HG03354 (cell line): ENCODE data around the gene ALDH7A1.
A peak's percentile ranks its signal among the peaks of the same experiment; 100 is the strongest.
"Not testable (repeated sequence)": the region's sequence is repeated elsewhere in the genome, so short reads cannot be mapped to it uniquely, and the experiment has no call there.

ENCODE experiments used
- ATAC-seq: cut with Tn5 transposase; IDR thresholded peaks from one replicate; pipeline ENCODE4 v1.9.1; 2021; ENCODE audit warnings: mild to moderate bottlenecking; ENCODE audit not compliant: unreplicated experiment, poor library complexity, severe bottlenecking

The ALDH7A1 gene

GRCh38 chr5:126597156-126597555 is 2.1 kb upstream of the ALDH7A1 start:
- no peak for ATAC-seq

- ATAC-seq = peak; percentile 21
These were observed 566 bp upstream of the ALDH7A1 start for GRCh38 chr5:126595486-126596083.

- ATAC-seq = no peak
These were observed 3.5 kb downstream of the ALDH7A1 start for GRCh38 chr5:126591549-126591948.

GRCh38 chr5:126589536-126590297 is 5.3 kb downstream of the ALDH7A1 start:
- no peak for ATAC-seq

- ATAC-seq = no peak
These were observed 7.2 kb downstream of the ALDH7A1 start for GRCh38 chr5:126587551-126588390.

- ATAC-seq = no peak
These were observed 11.3 kb downstream of the ALDH7A1 start for GRCh38 chr5:126583761-126584160.

GRCh38 chr5:126579716-126580115 is 15.3 kb downstream of the ALDH7A1 start:
- ATAC-seq = no peak

GRCh38 chr5:126577415-126577814 is 17.6 kb downstream of the ALDH7A1 start:
- no peak for ATAC-seq

- ATAC-seq = no peak
These were observed 18.0 kb downstream of the ALDH7A1 start for GRCh38 chr5:126576974-126577373.

- ATAC-seq = no peak
These were observed 19.4 kb downstream of the ALDH7A1 start for GRCh38 chr5:126575644-126576043.

GRCh38 chr5:126568206-126568755 is 26.7 kb downstream of the ALDH7A1 start:
- ATAC-seq = no peak

GRCh38 chr5:126562823-126563222 is 32.2 kb downstream of the ALDH7A1 start:
- peak; percentile 89 for ATAC-seq

GRCh38 chr5:126561908-126562307 is 33.1 kb downstream of the ALDH7A1 start:
- ATAC-seq = no peak

GRCh38 chr5:126555101-126555500 is 39.9 kb downstream of the ALDH7A1 start:
- not testable (repeated sequence) for ATAC-seq

- ATAC-seq = no peak
These were observed 42.4 kb downstream of the ALDH7A1 start for GRCh38 chr5:126552614-126553013.

- ATAC-seq = peak; percentile 77
These were observed 50.8 kb downstream of the ALDH7A1 start for GRCh38 chr5:126544087-126544740.

- no peak for ATAC-seq
These were observed 51.4 kb downstream of the ALDH7A1 start for GRCh38 chr5:126543660-126544059.

- ATAC-seq = no peak
These were observed 52.0 kb downstream of the ALDH7A1 start for GRCh38 chr5:126543009-126543408.

GRCh38 chr5:126542441-126542840 is 52.6 kb downstream of the ALDH7A1 start:
- ATAC-seq = peak; percentile 26

- ATAC-seq = no peak
These were observed 54.4 kb downstream of the ALDH7A1 start for GRCh38 chr5:126540631-126541030.
